GM21723 (cell line): Measurements from ENCODE around the gene UQCR10.

Experiments
- ATAC-seq: cut with Tn5 transposase; IDR thresholded peaks from one replicate; pipeline ENCODE4 v1.9.1; 2021; ENCODE audit warnings: mild to moderate bottlenecking, moderate library complexity; ENCODE audit not compliant: unreplicated experiment

Gene UQCR10

GRCh38 chr22:29767171-29768051, at the start of gene UQCR10:
UQCR10 (plus strand) TSS chr22:29767369; CDS start chr22:29767399, 30 bp downstream.
- peak; percentile 62 for ATAC-seq

GRCh38 chr22:29717789-29718188, 49.4 kb upstream of the UQCR10 start:
- ATAC-seq, result no peak

- no peak for ATAC-seq
Observed at GRCh38 chr22:29718949-29719898, 47.9 kb upstream of the UQCR10 start.

GRCh38 chr22:29719899-29720645, 47.1 kb upstream of the UQCR10 start, which contains the start of gene CABP7:
CABP7 (plus strand) TSS chr22:29720003; CDS start chr22:29720425, 422 bp downstream.
- ATAC-seq, result no peak

GRCh38 chr22:29720811-29721323, 46.3 kb upstream of the UQCR10 start:
- no peak for ATAC-seq

GRCh38 chr22:29722151-29722550, 45.0 kb upstream of the UQCR10 start:
- ATAC-seq, result no peak

- ATAC-seq, result no peak
Observed at GRCh38 chr22:29722587-29722986, 44.6 kb upstream of the UQCR10 start.

GRCh38 chr22:29723766-29724165, 43.4 kb upstream of the UQCR10 start:
- ATAC-seq, result no peak

- ATAC-seq, result no peak
Observed at GRCh38 chr22:29724843-29725242, 42.3 kb upstream of the UQCR10 start.

- ATAC-seq, result no peak
Observed at GRCh38 chr22:29726106-29726505, 41.1 kb upstream of the UQCR10 start.

GRCh38 chr22:29726512-29727130, 40.5 kb upstream of the UQCR10 start:
- no peak for ATAC-seq

GRCh38 chr22:29727131-29727523, 40.0 kb upstream of the UQCR10 start:
- ATAC-seq, result no peak

GRCh38 chr22:29729161-29729560, 38.0 kb upstream of the UQCR10 start:
- ATAC-seq, result no peak

- ATAC-seq, result no peak
Observed at GRCh38 chr22:29731058-29731850, 35.9 kb upstream of the UQCR10 start.

- ATAC-seq, result no peak
Observed at GRCh38 chr22:29732883-29733282, 34.3 kb upstream of the UQCR10 start.

GRCh38 chr22:29733362-29734201, 33.6 kb upstream of the UQCR10 start:
- ATAC-seq, result no peak

- ATAC-seq, result no peak
Observed at GRCh38 chr22:29734406-29734805, 32.8 kb upstream of the UQCR10 start.

GRCh38 chr22:29734838-29735237, 32.3 kb upstream of the UQCR10 start:
- ATAC-seq, result no peak
